Karpas-422 (cell line): ENCODE results near the gene ADGRD1. TPM values are rescaled to one million over a fixed set of nuclear protein-coding genes. Genes with fewer than 3 reads are reported as not detected.
"Not testable (repeated sequence)": the region's sequence is repeated elsewhere in the genome, so short reads cannot be mapped to it uniquely, and the experiment has no call there.

Source experiments
- DNase-seq: peaks from one replicate; pipeline ENCODE4 v3.0.0-alpha.2; 2015
- H2AFZ ChIP-seq: fragments of 200-600 bp; sonication (generic); 2 replicates; pipeline ENCODE4 v1.6.1; 2014; ENCODE audit warnings: antibody characterized with exemption, low read length, mixed read lengths
- H3K27ac ChIP-seq: fragments of 200-600 bp; sonication (generic); 2 replicates; pipeline ENCODE4 v1.5.1; 2014; ENCODE audit warnings: mild to moderate bottlenecking, low read length, moderate library complexity
- H3K27me3 ChIP-seq: fragments of 200-600 bp; sonication (generic); 2 replicates; pipeline ENCODE4 v1.6.1; 2014; ENCODE audit warnings: low read length, mixed read lengths
- H3K36me3 ChIP-seq: fragments of 200-600 bp; sonication (generic); 2 replicates; pipeline ENCODE4 v1.6.1; 2014; ENCODE audit warnings: low read length, mixed read lengths; ENCODE audit not compliant: insufficient read depth
- H3K4me1 ChIP-seq: fragments of 200-600 bp; sonication (generic); 2 replicates; pipeline ENCODE4 v1.6.1; 2014; ENCODE audit warnings: mild to moderate bottlenecking, low read length, mixed read lengths
- H3K4me2 ChIP-seq: fragments of 200-600 bp; sonication (generic); 2 replicates; pipeline ENCODE4 v1.6.1; 2014; ENCODE audit warnings: low read length, low read depth, mild to moderate bottlenecking; ENCODE audit not compliant: poor library complexity, severe bottlenecking
- H3K4me3 ChIP-seq: fragments of 200-600 bp; sonication (generic); 2 replicates; pipeline ENCODE4 v1.5.1; 2014; ENCODE audit warnings: mild to moderate bottlenecking, antibody characterized with exemption, low read length, mixed read lengths
- H3K79me2 ChIP-seq: fragments of 200-600 bp; sonication (generic); 2 replicates; pipeline ENCODE4 v1.6.1; 2014; ENCODE audit warnings: mild to moderate bottlenecking, low read length, mixed read lengths
- H3K9ac ChIP-seq: fragments of 200-600 bp; sonication (generic); 2 replicates; pipeline ENCODE4 v1.6.0; 2014; ENCODE audit warnings: low read length
- H3K9me2 ChIP-seq: fragments of 200-600 bp; sonication (generic), shearing (Covaris generic); replicated peaks from 2 replicates; pipeline ENCODE4 v1.6.0; 2014; ENCODE audit warnings: mild to moderate bottlenecking, low read length, moderate library complexity; ENCODE audit not compliant: insufficient read depth
- H3K9me3 ChIP-seq: fragments of 300-700, 200-600 bp; sonication (generic); 2 replicates; pipeline ENCODE4 v1.6.1; 2014; ENCODE audit warnings: low read length, mixed read lengths
- H4K20me1 ChIP-seq: fragments of 200-600 bp; sonication (generic); 2 replicates; pipeline ENCODE4 v1.6.1; 2014; ENCODE audit warnings: mild to moderate bottlenecking, antibody characterized with exemption, low read length, low read depth; ENCODE audit not compliant: insufficient read depth
- total RNA-seq: library from RNA; depleted of rRNA; stranded (reverse); fragments of >200 nt; shearing (Covaris generic); gene quantifications from 2 replicates; pipeline ENCODE4 v1.2.3, GENCODE V29; 2014; ENCODE audit warnings: low replicate concordance

Gene ADGRD1
- total RNA-seq, 1 experiment from 2014 or later: not detected

GRCh38 chr12:131115766-131116467 lies 162.2 kb downstream of the ADGRD1 start:
- H3K79me2 ChIP-seq: no peaks in the 10 kb centered on the region
- H3K27me3 ChIP-seq: no peaks in the 10 kb centered on the region
- no peak overlapping the region for H3K9ac ChIP-seq
- H3K4me3 ChIP-seq: no peak overlapping the region
- H3K4me2 ChIP-seq: no peak overlapping the region
- no peaks in the 10 kb centered on the region for H3K4me1 ChIP-seq
- H3K36me3 ChIP-seq: no peaks in the 10 kb centered on the region
- H3K9me2 ChIP-seq: no peaks in the 10 kb centered on the region
- no peaks in the 10 kb centered on the region for H4K20me1 ChIP-seq
- no peaks in the 10 kb centered on the region for H3K9me3 ChIP-seq
- no peak for DNase-seq
- H2AFZ ChIP-seq: no peak overlapping the region
- no peak overlapping the region for H3K27ac ChIP-seq

GRCh38 chr12:131116468-131117117 lies 162.9 kb downstream of the ADGRD1 start:
- H3K9ac ChIP-seq: no peak overlapping the region
- H3K4me1 ChIP-seq: no peaks in the 10 kb centered on the region
- no peak overlapping the region for H2AFZ ChIP-seq
- H3K9me3 ChIP-seq: no peaks in the 10 kb centered on the region
- no peak overlapping the region for H3K4me2 ChIP-seq
- H3K4me3 ChIP-seq: no peak overlapping the region
- H3K36me3 ChIP-seq: no peaks in the 10 kb centered on the region
- no peaks in the 10 kb centered on the region for H3K27me3 ChIP-seq
- no peaks in the 10 kb centered on the region for H4K20me1 ChIP-seq
- no peak overlapping the region for H3K27ac ChIP-seq
- no peaks in the 10 kb centered on the region for H3K9me2 ChIP-seq
- H3K79me2 ChIP-seq: no peaks in the 10 kb centered on the region
- no peak for DNase-seq

GRCh38 chr12:131117438-131118245 lies 163.9 kb downstream of the ADGRD1 start:
- no peaks in the 10 kb centered on the region for H3K27me3 ChIP-seq
- DNase-seq: no peak
- no peaks in the 10 kb centered on the region for H3K4me1 ChIP-seq
- H3K9me3 ChIP-seq: no peaks in the 10 kb centered on the region
- no peak overlapping the region for H2AFZ ChIP-seq
- H3K36me3 ChIP-seq: no peaks in the 10 kb centered on the region
- no peaks in the 10 kb centered on the region for H3K9me2 ChIP-seq
- no peak overlapping the region for H3K4me3 ChIP-seq
- H3K4me2 ChIP-seq: no peak overlapping the region
- no peak overlapping the region for H3K27ac ChIP-seq
- H3K79me2 ChIP-seq: no peaks in the 10 kb centered on the region
- H3K9ac ChIP-seq: no peak overlapping the region
- H4K20me1 ChIP-seq: no peaks in the 10 kb centered on the region

GRCh38 chr12:131118371-131118770 lies 164.7 kb downstream of the ADGRD1 start:
- Histone ChIP-seq H4K20me1 (no peaks in the 10 kb centered on the region), H3K9me2 (no peaks in the 10 kb centered on the region), H3K4me3 (no peak overlapping the region), H3K27me3 (no peaks in the 10 kb centered on the region), H3K4me2 (no peak overlapping the region), H3K9me3 (no peaks in the 10 kb centered on the region), H3K9ac (no peak overlapping the region), H3K27ac (no peak overlapping the region), H3K36me3 (no peaks in the 10 kb centered on the region), H3K79me2 (no peaks in the 10 kb centered on the region), H3K4me1 (no peaks in the 10 kb centered on the region), H2AFZ (no peak overlapping the region)
- no peak for DNase-seq

- H3K4me1 ChIP-seq, H2AFZ ChIP-seq, H3K4me3 ChIP-seq, DNase-seq, H3K27me3 ChIP-seq, H3K4me2 ChIP-seq, H3K36me3 ChIP-seq, H3K9me2 ChIP-seq, H3K27ac ChIP-seq, H3K9ac ChIP-seq, H3K79me2 ChIP-seq, H4K20me1 ChIP-seq, H3K9me3 ChIP-seq: not testable (repeated sequence)
These were observed 165.6 kb downstream of the ADGRD1 start for GRCh38 chr12:131119345-131119744.

GRCh38 chr12:131119936-131120335 lies 166.2 kb downstream of the ADGRD1 start:
- no peaks in the 10 kb centered on the region for H3K36me3 ChIP-seq
- H3K4me3 ChIP-seq: no peak overlapping the region

GRCh38 chr12:131120831-131121271 lies 167.1 kb downstream of the ADGRD1 start:
- H3K9me3 ChIP-seq: no peaks in the 10 kb centered on the region
- no peak overlapping the region for H3K4me3 ChIP-seq
- no peak overlapping the region for H3K4me2 ChIP-seq
- no peak overlapping the region for H3K27ac ChIP-seq
- no peak overlapping the region for H2AFZ ChIP-seq
- no peak overlapping the region for H3K9ac ChIP-seq
- no peaks in the 10 kb centered on the region for H3K27me3 ChIP-seq
- no peaks in the 10 kb centered on the region for H3K79me2 ChIP-seq
- DNase-seq: no peak
- H3K4me1 ChIP-seq: no peaks in the 10 kb centered on the region
- H4K20me1 ChIP-seq: no peaks in the 10 kb centered on the region
- H3K9me2 ChIP-seq: no peaks in the 10 kb centered on the region
- H3K36me3 ChIP-seq: no peaks in the 10 kb centered on the region

More at GRCh38 chr12:131119936-131120335, 166.2 kb downstream of the ADGRD1 start:
- H3K4me1 ChIP-seq: no peaks in the 10 kb centered on the region
- H3K27ac ChIP-seq: no peak overlapping the region
- no peaks in the 10 kb centered on the region for H3K79me2 ChIP-seq
- H4K20me1 ChIP-seq: no peaks in the 10 kb centered on the region
- no peaks in the 10 kb centered on the region for H3K9me3 ChIP-seq
- H3K4me2 ChIP-seq: no peak overlapping the region
- DNase-seq: no peak
- H3K9me2 ChIP-seq: no peaks in the 10 kb centered on the region
- H3K27me3 ChIP-seq: no peaks in the 10 kb centered on the region
- H3K9ac ChIP-seq: no peak overlapping the region
- no peak overlapping the region for H2AFZ ChIP-seq

GRCh38 chr12:131121705-131122405 lies 168.1 kb downstream of the ADGRD1 start:
- no peaks in the 10 kb centered on the region for H3K9me2 ChIP-seq
- no peaks in the 10 kb centered on the region for H3K27me3 ChIP-seq
- H2AFZ ChIP-seq: no peak overlapping the region
- no peaks in the 10 kb centered on the region for H4K20me1 ChIP-seq
- H3K9me3 ChIP-seq: no peaks in the 10 kb centered on the region
- H3K36me3 ChIP-seq: no peaks in the 10 kb centered on the region
- H3K4me2 ChIP-seq: no peak overlapping the region
- no peak overlapping the region for H3K27ac ChIP-seq
- no peak overlapping the region for H3K4me3 ChIP-seq
- no peak for DNase-seq
- no peaks in the 10 kb centered on the region for H3K4me1 ChIP-seq
- H3K79me2 ChIP-seq: no peaks in the 10 kb centered on the region
- H3K9ac ChIP-seq: no peak overlapping the region
